K562 (cell line): ENCODE measurements around the gene MAP7D1. TPM values are rescaled to one million over a fixed set of nuclear protein-coding genes. Genes with fewer than 3 reads are reported as not detected.
A peak's percentile ranks its signal among the peaks of the same experiment; 100 is the strongest.

ENCODE experiments used
- EGR1 ChIP-seq: fragments of 450-650 bp; conservative IDR thresholded peaks from 2 replicates; pipeline ENCODE4 v1.6.1; 2017; ENCODE audit warnings: mild to moderate bottlenecking
- GATA2 ChIP-seq: sonication (generic); formaldehyde crosslinking; IDR thresholded peaks from 2 replicates; pipeline ENCODE4 v1.4.0; 2020; ENCODE audit warnings: mild to moderate bottlenecking, missing genetic modification reagents
- HLTF ChIP-seq: fragments of 450-650 bp; IDR thresholded peaks from 2 replicates; pipeline ENCODE4 v1.6.1; 2016
- KHSRP ChIP-seq: fragments of 450-650 bp; IDR thresholded peaks from 2 replicates; pipeline ENCODE4 v1.6.1; 2017
- MEF2D ChIP-seq: conservative IDR thresholded peaks from 2 replicates; pipeline ENCODE4 v1.6.1; 2016; ENCODE audit warnings: low read depth, missing genetic modification characterization, missing compliant biosample characterization
- NR2F6 ChIP-seq: fragments of 450-650 bp; formaldehyde crosslinking; IDR thresholded peaks from 2 replicates; pipeline ENCODE4 v1.4.0; 2020; ENCODE audit warnings: mild to moderate bottlenecking
- NUFIP1 ChIP-seq: fragments of 450-650 bp; IDR thresholded peaks from 2 replicates; pipeline ENCODE4 v1.6.1; 2018; ENCODE audit not compliant: partially characterized antibody
- PRPF4 ChIP-seq: fragments of 200-400 bp; formaldehyde crosslinking; IDR thresholded peaks from one replicate; pipeline ENCODE4 v1.6.1; 2017; ENCODE audit warnings: low read length, low read depth, mild to moderate bottlenecking; ENCODE audit not compliant: insufficient read depth, poor library complexity, severe bottlenecking
- TCF3 ChIP-seq: sonication (generic); formaldehyde crosslinking; IDR thresholded peaks from 2 replicates; pipeline ENCODE4 v1.4.0; 2020; ENCODE audit warnings: mild to moderate bottlenecking, missing genetic modification reagents
- XRCC5 ChIP-seq: fragments of 200-400 bp; formaldehyde crosslinking; IDR thresholded peaks from 2 replicates; pipeline ENCODE4 v1.6.1; 2017; ENCODE audit warnings: low read depth, mild to moderate bottlenecking, low read length
- ZC3H4 ChIP-seq: sonication (generic); formaldehyde crosslinking; IDR thresholded peaks from 2 replicates; pipeline ENCODE4 v1.9.0; 2021; ENCODE audit warnings: missing genetic modification reagents, borderline replicate concordance
- ZC3H8 ChIP-seq: fragments of 450-650 bp; IDR thresholded peaks from 2 replicates; pipeline ENCODE4 v1.6.1; 2017
- ZNF217 ChIP-seq: sonication (generic); formaldehyde crosslinking; IDR thresholded peaks from 2 replicates; pipeline ENCODE4 v1.8.0; 2022; ENCODE audit warnings: mild to moderate bottlenecking, missing genetic modification reagents
- ZNF395 ChIP-seq: fragments of 200-800 bp; sonication (Bioruptor generic); IDR thresholded peaks from 2 replicates; pipeline ENCODE4 v1.6.1; 2017; ENCODE audit warnings: missing genetic modification characterization, missing compliant biosample characterization
- ZNF644 ChIP-seq: fragments of 200-800 bp; sonication (Bioruptor generic); IDR thresholded peaks from 2 replicates; pipeline ENCODE4 v1.6.1; 2016; ENCODE audit warnings: low read depth, missing genetic modification characterization, missing compliant biosample characterization
- polyA plus RNA-seq, 8 experiments: library from polyadenylated mRNA; depleted of rRNA in 4 of 8; stranded (reverse) in 5 of 8; unstranded in 3 of 8; fragments of >200 nt; fragmentation: Nextera tagmentation in 2 of 8; fragmentation: Illumina TruSeq in 1 of 8; extraction: Ambion mirVana in 2 of 8; extraction: Trizol in 1 of 8; gene quantifications; 2 replicates each; pipeline versions ENCODE4 v1.2.1 to v1.2.3, GENCODE V29; 2011 to 2014; ENCODE audit warnings: inconsistent platforms in 1 of 8, missing spikeins in 1 of 8
- total RNA-seq, 7 experiments: library from RNA; depleted of rRNA in 6 of 7; stranded (reverse); fragments of >200 nt in 6 of 7; fragmentation: Illumina TruSeq in 2 of 7; extraction: Trizol in 2 of 7; gene quantifications; 2 replicates each; pipeline versions ENCODE4 v1.2.1 to v1.2.3, GENCODE V29; 2011 to 2021; ENCODE audit warnings: low replicate concordance in 1 of 7
- TF ChIP-seq, protein P1 (sequence below): sonication (generic); formaldehyde crosslinking; IDR thresholded peaks from 2 replicates; pipeline ENCODE4 v1.8.1; 2023; ENCODE audit warnings: missing genetic modification reagents, mild to moderate bottlenecking, borderline replicate concordance
- TF ChIP-seq, protein P2 (sequence below): fragments of 250-450 bp; sonication (Bioruptor Pico); IDR thresholded peaks from 2 replicates; pipeline ENCODE4 v1.4.0; 2020

The MAP7D1 gene
- total and polyA plus RNA-seq, 9 of the 15 experiments (the other 6 are each of a cell fraction or from before 2014, with no cell fraction given), result 3.6 to 108 (median 34.5) TPM

DNA sequence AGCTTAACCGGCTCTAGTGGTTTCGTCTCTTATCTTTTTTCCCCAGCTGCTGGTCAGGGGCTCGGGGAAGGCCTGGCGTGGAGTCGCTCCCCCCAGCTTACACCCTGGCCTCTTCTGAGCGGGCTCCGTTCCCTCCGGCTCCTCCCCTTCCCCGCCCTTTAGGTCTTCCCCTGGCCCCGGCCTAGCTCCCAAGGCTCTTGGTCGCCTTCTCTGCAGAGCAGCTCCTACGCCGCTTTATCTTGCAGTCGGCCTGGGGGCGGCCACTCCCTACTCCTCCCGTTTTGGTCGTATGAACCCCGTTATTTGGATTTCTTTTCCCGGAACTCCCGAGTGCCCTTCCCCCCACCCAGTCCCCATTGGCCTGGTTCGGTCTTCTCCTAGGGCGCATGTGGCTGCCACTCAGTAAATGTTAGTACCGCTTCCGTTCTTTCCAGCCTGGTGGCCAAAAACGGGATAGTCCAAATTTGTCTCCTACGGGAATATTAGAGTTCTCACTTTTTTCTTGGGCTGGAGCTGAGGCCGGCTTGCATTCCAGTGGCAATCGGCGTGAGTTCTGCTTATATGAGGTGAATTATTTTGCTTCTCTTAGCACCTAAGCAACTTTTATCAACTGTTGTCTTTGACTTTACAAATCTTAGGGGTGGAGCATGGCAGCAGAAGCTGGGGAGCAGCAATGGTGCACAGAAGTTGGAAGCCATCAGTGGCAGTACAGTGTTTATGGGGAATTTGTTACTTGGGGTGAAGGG is 68.8 kb downstream of the MAP7D1 start (continued):
- TF ChIP-seq, protein P1, sequence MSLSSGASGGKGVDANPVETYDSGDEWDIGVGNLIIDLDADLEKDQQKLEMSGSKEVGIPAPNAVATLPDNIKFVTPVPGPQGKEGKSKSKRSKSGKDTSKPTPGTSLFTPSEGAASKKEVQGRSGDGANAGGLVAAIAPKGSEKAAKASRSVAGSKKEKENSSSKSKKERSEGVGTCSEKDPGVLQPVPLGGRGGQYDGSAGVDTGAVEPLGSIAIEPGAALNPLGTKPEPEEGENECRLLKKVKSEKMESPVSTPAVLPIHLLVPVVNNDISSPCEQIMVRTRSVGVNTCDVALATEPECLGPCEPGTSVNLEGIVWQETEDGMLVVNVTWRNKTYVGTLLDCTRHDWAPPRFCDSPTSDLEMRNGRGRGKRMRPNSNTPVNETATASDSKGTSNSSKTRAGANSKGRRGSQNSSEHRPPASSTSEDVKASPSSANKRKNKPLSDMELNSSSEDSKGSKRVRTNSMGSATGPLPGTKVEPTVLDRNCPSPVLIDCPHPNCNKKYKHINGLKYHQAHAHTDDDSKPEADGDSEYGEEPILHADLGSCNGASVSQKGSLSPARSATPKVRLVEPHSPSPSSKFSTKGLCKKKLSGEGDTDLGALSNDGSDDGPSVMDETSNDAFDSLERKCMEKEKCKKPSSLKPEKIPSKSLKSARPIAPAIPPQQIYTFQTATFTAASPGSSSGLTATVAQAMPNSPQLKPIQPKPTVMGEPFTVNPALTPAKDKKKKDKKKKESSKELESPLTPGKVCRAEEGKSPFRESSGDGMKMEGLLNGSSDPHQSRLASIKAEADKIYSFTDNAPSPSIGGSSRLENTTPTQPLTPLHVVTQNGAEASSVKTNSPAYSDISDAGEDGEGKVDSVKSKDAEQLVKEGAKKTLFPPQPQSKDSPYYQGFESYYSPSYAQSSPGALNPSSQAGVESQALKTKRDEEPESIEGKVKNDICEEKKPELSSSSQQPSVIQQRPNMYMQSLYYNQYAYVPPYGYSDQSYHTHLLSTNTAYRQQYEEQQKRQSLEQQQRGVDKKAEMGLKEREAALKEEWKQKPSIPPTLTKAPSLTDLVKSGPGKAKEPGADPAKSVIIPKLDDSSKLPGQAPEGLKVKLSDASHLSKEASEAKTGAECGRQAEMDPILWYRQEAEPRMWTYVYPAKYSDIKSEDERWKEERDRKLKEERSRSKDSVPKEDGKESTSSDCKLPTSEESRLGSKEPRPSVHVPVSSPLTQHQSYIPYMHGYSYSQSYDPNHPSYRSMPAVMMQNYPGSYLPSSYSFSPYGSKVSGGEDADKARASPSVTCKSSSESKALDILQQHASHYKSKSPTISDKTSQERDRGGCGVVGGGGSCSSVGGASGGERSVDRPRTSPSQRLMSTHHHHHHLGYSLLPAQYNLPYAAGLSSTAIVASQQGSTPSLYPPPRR, result no peak
- peak; percentile 69; the same call in 1 of the 2 replicates for TF ChIP-seq XRCC5
- TF ChIP-seq NUFIP1, result peak; percentile 29
- no peak for TF ChIP-seq KHSRP
- TF ChIP-seq HLTF, result peak; percentile 78; the same call in 1 of the 2 replicates
- no peak for TF ChIP-seq EGR1
- TF ChIP-seq ZNF395 (CRISPR knock-in tag), result peak; percentile 96
- TF ChIP-seq ZC3H8, result no peak
- peak; percentile 82 for TF ChIP-seq TCF3
- no peak for TF ChIP-seq ZNF217
- TF ChIP-seq ZNF644 (tag), result no peak
- TF ChIP-seq ZC3H4 (CRISPR knock-in tag), result no peak
- TF ChIP-seq NR2F6 (CRISPR knock-in tag), result no peak
- TF ChIP-seq, protein P2, sequence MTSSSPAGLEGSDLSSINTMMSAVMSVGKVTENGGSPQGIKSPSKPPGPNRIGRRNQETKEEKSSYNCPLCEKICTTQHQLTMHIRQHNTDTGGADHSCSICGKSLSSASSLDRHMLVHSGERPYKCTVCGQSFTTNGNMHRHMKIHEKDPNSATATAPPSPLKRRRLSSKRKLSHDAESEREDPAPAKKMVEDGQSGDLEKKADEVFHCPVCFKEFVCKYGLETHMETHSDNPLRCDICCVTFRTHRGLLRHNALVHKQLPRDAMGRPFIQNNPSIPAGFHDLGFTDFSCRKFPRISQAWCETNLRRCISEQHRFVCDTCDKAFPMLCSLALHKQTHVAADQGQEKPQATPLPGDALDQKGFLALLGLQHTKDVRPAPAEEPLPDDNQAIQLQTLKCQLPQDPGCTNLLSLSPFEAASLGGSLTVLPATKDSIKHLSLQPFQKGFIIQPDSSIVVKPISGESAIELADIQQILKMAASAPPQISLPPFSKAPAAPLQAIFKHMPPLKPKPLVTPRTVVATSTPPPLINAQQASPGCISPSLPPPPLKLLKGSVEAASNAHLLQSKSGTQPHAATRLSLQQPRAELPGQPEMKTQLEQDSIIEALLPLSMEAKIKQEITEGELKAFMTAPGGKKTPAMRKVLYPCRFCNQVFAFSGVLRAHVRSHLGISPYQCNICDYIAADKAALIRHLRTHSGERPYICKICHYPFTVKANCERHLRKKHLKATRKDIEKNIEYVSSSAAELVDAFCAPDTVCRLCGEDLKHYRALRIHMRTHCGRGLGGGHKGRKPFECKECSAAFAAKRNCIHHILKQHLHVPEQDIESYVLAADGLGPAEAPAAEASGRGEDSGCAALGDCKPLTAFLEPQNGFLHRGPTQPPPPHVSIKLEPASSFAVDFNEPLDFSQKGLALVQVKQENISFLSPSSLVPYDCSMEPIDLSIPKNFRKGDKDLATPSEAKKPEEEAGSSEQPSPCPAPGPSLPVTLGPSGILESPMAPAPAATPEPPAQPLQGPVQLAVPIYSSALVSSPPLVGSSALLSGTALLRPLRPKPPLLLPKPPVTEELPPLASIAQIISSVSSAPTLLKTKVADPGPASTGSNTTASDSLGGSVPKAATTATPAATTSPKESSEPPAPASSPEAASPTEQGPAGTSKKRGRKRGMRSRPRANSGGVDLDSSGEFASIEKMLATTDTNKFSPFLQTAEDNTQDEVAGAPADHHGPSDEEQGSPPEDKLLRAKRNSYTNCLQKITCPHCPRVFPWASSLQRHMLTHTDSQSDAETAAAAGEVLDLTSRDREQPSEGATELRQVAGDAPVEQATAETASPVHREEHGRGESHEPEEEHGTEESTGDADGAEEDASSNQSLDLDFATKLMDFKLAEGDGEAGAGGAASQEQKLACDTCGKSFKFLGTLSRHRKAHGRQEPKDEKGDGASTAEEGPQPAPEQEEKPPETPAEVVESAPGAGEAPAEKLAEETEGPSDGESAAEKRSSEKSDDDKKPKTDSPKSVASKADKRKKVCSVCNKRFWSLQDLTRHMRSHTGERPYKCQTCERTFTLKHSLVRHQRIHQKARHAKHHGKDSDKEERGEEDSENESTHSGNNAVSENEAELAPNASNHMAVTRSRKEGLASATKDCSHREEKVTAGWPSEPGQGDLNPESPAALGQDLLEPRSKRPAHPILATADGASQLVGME, result no peak
- TF ChIP-seq PRPF4, result no peak
- peak; percentile 41; the same call in 1 of the 2 replicates for TF ChIP-seq GATA2 (CRISPR knock-in tag)
- TF ChIP-seq MEF2D (tag), result 0 out of 2 replicates have a peak, but pooled peaks have one; percentile 20
